ENCODE measurements around the gene IARS2.
"Not testable (repeated sequence)": the region's sequence is repeated elsewhere in the genome, so short reads cannot be mapped to it uniquely, and the experiment has no call there.

IARS2 gene

DNA sequence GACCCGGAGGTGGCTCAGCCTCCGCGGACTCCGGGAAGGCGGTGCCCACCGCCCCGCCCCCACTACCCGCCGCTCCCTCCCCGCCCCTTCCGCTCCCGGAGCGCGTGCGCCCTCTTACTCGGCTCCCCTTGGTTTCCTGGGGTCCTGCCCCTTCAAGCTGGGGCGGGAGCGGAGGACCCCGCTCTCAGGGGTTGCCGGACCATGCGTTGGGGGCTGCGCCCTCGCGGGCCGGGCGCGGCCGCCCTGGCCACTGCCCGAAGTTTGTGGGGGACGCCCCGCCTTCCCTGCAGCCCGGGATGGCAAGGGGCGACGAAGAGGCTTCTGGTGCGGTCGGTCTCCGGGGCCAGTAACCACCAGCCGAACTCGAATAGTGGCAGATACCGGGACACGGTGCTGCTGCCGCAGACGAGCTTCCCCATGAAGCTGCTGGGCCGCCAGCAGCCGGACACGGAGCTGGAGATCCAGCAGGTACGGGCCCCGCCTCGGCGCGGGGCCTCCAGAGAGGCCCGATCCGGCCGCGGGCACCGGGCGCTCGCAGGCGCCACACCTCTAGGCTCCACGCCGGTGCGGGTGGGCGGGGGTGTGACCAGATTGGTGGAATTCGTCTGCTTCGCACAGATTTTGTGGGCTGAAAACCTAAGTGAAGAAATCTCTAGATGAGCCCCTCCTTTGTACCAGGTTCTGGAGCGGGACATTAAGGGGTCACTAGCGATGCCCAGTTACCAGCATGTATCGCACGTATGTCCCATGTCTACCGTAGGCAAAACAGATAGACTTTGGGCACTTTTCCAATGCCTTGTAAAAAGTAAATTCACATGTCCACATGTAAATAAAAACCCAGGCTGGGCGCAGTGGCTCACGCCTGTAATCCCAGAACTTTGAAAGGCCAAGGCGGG lies at the start of gene IARS2:
IARS2 (plus strand) TSS at position 117 of the 896 bp plus-strand sequence; CDS start at position 202, 85 bp downstream.
- DNase-seq: peak; percentile 95

DNA sequence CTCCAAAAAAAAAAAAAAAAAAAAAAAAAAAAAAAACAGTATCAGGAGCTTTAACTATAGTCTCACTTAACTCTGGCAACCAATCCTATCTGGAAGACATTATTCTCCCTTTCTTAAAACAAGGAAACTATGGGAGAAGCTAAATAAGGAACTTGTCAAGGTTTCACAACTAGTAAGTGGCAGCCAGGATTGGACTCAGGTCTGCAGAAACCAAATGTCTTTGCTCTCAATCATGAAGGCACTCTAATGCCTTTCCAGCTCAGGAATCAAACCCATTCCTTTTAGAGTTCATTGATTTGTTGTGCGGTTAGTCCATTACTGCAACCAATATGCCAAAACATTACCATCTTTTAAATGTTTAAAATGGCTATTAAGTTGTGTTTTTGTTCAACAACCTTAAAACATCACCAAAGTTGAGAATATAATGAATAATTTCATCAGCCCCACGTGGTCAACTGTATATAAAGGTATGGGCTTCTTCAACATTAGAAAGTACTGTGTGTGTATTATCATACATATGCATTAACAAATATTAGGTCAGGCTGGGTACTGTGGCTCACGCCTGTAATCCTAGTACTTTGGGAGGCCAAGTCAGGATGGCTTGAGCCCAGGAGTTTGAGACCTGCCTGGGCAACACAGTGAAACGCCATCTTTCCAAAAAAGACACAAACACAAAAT lies 49.1 kb upstream of the IARS2 start:
- no peak for DNase-seq

DNA sequence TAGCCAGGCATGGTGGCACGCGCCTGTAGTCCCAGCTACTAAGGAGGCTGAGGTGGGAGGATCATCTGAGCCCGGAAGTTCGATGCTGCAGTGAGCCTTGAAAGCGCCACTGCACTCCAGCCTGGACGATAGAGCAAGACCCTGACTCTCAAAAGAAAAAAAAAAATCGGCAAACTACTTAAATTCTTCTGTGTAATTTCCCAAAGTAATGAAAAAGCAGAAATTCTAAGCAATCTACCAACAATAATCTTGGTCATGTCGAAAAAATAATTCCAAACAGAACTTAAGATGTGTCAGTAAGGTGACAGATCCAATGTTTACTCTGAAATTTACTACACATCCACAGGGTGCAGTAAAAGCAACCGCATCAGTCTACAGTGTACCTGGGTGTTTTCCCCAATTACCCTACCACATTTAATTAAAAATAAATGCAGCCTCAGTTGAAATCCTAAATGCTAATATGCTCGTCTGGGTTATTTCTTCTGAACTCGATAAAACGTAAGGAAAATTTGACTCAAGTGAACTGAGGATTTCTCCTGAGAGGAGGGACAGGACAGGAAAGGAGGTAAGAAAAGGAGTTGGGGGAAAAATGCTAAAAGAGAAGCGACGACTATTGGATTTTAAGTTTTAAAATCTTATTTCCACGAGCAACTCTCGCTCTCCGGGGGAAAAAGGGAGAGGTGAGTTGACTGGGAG lies 48.4 kb upstream of the IARS2 start:
- DNase-seq: peak; percentile 40

DNA sequence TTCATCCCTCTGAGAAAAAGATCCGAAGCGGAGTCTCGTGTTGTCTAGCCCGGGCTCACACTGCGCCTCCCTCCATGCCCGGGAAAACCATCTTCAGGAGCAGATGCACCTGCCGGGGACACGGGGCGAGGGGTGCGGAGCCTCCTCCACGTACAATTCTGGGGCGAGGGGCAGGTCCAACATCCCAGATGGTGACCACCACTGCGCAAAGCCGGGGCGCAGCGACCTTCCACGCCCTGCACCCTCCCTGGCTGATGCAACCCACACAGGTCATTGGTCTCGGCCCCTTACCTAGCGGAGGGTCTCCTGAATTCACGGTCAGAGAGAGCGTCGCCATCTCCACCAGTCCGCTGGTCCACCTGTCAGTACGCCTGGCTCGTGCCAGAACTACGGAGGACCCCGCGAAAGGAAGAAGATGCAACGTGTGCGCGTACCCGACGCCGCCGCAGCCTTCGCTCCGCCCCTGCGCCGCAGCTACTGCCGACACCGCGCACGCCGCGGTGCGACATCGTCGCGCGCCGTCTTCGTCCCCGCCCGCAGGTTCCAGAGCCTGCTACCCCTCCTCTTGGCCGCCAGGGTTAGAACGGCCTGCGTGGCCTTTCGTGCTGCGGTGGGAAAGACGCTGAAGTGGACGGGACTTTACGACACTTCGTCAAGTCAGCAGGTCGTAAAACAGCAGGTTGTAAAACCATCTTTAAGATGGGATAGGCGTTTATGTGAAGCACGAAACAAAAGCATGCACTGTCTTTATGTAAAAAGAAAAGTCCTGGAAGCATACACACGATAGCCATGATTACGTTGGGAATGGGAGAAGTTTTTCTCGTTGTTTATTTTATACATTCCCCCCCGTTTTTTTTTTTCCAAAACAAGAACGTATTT lies 47.6 kb upstream of the IARS2 start, which contains the start of gene EPRS1:
EPRS1 (minus strand) TSS at position 454 of the 879 bp plus-strand sequence; CDS start at position 337, 117 bp downstream.
- peak; percentile 96 for DNase-seq

DNA sequence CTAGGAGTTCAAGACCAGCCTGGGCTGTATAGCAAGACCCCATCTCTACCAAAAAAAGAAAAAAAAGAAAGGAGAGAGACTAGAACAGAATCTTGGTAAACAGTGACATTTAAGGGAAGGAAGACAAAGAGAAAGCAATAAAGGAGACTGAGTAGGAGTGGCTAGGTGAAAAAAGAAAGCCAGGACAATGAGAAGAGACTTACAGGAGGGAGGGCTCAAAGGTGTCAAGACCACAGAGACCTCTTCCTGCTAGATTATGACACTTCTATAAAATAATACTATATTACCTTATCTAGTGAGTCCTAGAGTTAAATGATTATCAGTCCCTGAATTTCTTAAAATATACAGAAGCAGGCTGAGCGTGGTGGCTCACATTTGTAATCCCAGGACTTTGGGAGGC lies 37.6 kb upstream of the IARS2 start:
- peak; percentile 43 for DNase-seq

DNA sequence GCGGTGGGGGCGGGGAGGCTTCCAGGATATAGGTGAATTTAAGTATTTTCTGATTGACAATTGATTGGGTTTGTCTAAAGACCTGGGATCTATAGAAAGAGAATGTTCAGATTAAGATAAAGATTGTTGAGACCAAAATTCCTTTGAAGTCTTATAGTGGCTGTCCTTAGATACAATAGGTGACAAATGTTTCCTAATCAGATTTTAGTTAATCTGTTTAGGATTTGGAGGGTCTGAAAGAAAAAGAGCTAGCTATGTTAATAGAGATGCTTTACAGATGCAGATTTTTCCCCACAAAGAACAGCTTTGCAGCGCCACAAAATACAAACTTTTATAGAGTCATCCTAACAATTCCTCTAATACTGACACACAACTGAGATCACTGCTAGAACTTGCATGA lies 33.1 kb upstream of the IARS2 start:
- no peak for DNase-seq

DNA sequence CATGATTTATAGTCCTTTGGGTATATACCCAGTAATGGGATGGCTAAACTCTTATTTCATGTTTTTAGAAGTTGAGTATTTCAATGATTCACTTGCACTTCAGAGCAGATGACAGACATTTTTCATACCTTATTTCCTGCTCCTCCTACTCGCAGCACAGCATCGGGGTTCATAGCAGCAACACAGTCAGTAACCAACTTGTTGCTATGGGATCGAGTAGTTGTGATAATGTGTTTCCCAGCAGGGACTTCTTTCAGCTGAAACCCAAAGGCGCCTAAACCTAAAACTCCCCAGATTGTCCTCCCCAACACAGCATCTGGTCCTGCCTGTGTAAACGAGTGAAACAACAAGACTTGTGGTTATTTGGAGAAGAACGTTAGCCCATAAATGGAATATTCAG lies 31.3 kb upstream of the IARS2 start:
- DNase-seq: no peak

DNA sequence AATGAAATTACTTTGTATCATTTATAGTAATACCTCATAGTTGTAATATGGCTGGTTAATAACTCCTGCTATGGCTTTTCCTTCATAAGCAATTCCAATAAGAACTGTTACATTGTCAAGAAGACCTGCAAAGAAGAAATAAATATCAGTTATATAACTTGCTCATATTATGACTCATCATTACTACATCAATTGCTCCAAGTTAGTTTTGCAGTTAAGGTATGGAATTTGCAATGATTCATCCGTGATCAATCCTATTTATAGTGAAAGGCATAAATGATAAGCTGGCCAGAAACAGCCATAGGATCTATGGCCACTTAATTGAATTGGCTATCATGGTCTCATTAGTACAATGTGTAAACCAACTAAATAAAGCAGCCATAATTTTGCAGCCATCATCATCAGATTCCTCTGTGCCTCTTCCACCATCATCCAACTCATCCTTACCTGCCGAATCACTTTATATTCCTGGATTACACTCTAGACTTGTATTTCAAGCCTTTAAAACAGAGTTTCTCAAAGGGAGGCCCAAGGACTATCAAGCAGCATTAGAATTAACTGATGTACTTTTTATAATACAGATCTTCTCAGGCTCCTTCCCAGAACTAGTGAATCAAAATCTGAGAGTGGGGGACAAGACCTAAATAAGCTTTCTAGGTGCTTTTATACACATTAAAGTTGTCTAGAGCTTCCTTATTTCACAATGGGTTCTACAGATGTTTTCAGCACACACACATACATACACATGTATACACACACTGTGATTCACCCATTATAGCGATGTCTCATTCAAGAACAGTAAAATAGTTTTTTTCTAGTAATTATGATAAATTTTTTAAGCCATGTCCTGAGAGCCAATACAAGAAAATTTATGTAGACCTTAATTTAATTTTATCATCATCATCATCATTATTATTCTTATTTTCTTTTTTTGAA lies 26.4 kb upstream of the IARS2 start:
- DNase-seq: no peak

DNA sequence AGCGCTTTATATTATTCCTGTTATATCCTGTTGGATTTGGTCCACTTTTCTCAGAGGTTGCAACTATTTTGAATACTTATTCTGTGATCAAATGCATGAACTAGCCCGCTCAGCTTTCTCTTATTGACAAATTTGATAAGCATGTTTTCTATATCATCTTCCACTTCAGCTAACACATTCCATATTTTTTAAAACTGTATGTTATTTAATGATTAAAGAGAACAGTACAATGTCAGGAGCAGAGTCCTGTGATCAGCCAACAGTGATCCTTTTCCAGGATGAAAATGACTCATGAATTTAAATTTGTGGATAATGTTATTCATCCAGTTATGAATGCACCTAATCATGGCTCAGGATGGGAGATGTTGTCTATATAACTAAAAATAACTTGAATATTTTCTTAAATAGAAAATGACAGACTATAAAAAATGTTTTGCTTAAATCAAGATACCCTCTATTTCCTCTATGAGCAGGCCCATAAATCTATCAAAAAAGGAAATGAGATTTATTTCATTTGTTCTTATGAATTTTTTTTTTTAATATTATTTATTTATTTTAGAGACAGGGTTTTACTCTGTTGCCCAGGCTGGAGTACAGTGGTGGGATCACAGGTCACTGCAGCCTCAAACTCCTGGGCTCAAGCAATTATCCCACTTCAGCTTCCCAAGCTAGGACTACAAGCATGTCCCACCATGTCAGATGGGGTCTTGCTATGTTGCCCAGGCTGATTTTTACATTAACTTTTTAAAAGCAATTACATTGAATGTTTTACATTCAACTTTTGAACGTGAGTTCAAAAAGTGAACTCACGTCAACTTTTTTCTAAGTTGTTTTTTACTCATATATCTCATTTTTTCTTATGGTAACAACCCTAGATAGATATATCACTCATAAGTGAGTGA lies 16.8 kb upstream of the IARS2 start:
- DNase-seq: no peak

DNA sequence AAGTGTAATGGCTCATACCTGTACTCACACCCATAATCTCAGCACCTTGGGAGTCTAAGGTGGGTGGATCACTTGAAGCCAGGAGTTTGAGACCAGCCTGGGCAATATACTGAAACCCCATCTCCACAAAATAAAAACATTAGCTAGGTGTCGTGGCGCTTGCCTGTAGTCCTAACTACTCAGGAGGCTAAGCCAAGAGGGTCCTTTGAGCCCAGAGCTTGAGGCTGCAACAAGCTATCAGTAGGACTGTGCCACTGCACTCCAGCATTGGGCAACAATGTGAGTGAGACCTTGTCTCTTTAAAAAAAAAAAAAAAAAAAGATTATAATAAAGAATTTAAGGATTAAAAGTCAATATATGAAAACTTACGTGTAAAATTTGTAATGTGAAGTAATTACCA lies 16.0 kb upstream of the IARS2 start:
- DNase-seq: no peak

DNA sequence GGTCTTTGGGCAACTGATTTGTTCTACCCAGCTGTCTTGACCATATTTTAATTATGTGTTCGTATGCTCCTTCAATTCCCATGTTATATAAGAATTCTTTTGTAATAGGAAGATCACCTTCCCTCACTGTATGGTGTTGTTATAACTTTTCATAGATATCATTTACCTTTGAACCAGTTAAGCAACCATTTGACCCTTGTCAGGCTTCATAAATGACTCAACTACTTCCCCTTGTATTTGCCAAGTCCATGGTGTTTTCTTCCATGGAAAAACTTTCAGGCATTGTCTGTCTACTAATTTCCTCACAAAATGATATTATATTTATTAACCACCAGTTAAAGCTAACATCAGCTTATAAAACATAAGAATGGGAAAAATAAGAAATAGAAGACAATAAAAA lies 9.5 kb upstream of the IARS2 start:
- DNase-seq: no peak

DNA sequence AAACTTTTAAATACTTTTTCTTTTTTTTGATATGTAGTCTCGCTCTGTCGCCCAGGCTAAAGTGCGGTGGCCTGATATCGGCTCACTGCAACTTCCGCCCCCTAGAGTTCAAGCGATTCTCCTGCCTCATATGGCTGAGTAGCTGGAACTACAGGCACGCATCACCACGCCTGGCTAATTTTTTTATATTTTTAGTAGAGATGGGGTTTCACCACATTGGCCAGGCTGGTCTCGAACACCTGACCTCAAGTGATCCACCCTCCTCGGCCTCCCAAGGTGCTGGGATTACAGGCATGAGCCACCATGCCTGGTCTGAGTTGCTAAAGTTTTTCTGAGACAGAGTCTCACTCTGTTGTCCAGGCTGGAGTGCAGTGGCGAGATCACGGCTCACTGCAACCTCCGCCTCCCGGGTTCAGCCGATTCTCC lies 7.7 kb upstream of the IARS2 start:
- DNase-seq: not testable (repeated sequence)

DNA sequence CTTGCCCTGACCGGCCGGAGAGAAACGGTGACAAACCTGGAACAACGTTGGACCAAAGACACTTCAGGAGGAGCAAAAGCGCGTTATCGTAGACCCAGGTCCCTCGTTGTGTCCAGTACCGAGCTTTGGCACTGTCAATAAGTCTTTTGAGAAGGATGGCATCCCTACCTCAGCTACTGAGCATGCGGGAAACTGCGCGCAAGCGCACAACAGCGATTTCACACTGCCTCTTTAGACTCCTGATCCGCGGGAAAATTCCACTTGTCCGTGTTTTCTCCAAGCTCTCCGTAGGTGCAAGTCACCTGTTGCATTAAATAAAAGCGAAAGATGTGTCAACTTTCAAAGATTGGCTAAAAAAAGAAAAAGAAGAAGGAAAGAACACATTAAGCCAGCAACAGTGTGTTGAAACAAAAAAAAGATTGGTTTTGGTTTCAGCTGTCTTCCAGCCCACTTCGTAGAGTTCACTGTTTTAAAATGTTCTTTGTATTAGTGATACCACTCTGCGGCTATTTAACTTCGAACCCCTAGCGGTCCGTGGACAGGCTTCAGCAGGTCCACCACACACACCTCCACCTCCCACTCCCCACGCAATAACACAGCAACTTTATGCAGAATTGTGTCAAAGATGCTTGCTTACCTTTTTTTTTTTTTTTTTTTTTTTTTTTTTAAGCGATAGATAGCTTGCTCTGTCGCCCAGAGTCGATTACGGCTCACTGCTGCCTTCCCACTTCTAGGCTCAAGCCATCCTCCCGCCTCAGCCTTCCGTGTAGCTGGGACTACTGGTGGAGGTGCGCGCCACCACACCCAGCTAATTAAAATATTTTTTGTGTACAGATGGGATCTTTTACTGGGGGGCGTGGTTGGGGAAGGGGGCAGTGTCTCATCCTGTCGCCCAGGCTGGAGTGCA lies 4.0 kb upstream of the IARS2 start, which contains the start of gene BPNT1:
BPNT1 (minus strand) TSS at position 139 of the 907 bp plus-strand sequence. CDS start 9,942 bp downstream, outside the sequence.
- peak; percentile 99 for DNase-seq

DNA sequence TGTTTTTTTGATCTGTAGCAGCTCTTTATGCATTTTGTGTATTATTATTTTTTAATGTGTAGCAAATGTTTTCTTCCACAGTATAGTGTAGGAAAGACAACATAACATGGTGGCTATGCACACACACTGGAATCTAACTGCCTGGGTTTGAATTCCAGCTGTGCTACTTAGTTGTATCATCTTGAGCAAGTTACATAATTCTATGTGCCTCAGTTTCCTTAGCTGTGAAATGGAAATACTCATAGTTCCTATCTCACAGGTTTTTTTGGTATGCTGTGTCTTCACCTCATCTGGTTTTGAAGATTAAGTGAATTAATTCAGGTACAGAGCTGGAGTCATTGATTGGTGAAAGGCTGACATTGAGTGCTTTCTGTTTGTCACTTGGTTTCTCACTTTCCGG lies 1.2 kb upstream of the IARS2 start:
- no peak for DNase-seq

DNA sequence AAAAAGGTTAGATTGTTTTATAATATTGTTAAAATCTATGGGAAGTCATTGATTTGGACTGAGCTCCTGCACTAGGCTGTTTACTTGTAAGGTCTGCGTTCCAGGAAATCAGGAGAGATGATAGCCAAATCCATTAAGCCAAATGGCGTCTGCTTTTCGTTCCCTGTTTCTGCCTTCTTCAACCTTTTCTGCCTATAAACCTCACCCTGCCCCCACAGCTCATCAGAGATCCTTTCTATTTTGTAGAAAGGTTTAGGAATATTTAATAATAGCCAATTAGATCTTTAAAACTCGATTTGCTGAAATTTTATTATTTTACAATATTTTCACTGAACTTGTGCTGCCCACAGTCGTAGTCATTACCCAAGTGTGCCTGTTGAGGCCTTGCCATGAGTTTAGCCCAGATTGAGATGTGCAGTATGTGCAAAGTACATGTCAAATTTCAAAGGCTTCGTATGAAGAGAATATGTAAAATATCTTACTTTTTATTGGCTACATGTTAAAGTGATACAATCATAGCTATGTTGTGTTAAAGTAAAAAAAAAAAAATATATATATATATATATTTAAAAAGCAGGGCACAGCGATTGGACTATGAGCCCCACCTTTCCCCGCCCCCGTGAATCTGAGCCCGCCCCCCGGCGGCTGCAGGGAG lies 444 bp upstream of the IARS2 start:
- peak; percentile 7 for DNase-seq

DNA sequence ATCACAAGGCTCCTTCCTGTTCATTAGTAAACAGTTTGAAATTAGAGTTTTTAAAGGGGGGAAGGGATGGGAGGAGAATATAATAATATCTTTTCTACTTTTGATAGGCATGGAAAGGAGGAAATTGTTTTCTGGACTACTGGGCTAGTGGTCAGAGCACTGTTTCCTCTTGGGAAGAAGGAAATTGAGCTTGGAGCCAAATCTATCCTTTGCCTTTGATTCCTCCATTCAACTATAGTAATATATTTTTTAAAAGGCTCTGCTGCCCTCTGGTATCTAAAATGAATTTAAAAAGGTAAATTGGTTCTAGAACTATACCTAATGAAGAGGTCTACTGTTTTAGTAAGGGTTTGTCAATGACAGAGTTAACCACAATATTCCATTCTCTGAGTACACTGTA lies 5.9 kb downstream of the IARS2 start:
- DNase-seq: no peak

DNA sequence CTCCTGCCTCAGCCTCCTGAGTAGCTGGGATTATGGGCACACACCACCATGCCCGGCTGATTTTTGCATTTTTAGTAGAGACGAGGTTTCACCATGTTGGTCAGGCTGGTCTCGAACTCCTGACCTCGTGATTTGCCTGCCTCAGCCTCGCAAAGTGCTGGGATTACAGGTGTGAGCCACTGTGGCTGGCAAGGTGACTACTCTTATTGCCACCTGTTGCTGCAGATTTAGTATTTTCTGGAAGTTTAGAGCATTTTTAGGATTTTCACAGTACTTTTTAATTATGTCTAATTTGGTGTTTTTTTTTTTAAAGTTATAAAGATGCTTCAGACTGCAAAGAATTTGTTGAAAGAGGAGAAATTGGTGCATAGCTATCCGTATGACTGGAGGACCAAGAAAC lies 16.5 kb downstream of the IARS2 start:
- not testable (repeated sequence) for DNase-seq

DNA sequence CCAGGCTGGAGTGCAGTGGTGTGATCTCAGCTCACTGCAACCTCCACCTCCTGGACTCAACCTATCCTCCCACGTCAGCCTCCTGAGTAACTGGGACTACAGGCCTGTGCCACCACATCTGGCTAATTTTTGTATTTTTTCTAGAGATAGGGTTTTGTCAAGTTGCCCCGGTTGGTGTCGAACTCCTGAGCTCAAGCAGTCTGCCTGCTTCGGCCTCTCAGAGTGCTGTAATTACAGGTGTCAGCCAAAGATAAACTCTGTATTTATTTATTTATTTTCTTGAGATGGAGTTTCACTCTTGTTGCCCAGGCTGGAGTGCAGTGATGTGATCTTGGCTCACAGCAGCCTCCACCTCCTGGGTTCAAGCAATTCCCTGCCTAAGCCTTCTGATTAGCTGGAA lies 18.7 kb downstream of the IARS2 start:
- DNase-seq: not testable (repeated sequence)

Data from CD4-positive, alpha-beta T cell treated with Interleukin-12 subunit alpha and Interleukin-12 subunit beta, for 1 hour (primary cell).